Testis (tissue), 3 donors: ENCODE results near the gene GPR27. TPM values are rescaled to one million over a fixed set of nuclear protein-coding genes. Genes with fewer than 3 reads are reported as not detected.

ENCODE experiments used
- DNase-seq: peaks from one replicate; pipeline ENCODE4 v3.0.0-alpha.2; 2019
- H3K27ac ChIP-seq, 2 donors: fragments of 200-600 bp; sonication (generic); one replicate each; pipeline ENCODE4 v1.5.1; 2019
- H3K27me3 ChIP-seq: fragments of 200-600 bp; sonication (generic); one replicate; pipeline ENCODE4 v1.5.1; 2019
- H3K36me3 ChIP-seq: fragments of 200-600 bp; sonication (generic); one replicate; pipeline ENCODE4 v1.5.1; 2017; ENCODE audit warnings: low read depth; ENCODE audit errors: missing control alignments
- H3K4me1 ChIP-seq: fragments of 200-600 bp; sonication (generic); one replicate; pipeline ENCODE4 v1.5.1; 2019
- H3K4me3 ChIP-seq, 2 donors: fragments of 200-600 bp; sonication (generic); one replicate each; pipeline ENCODE4 v1.5.1; 2017 to 2019
- H3K9me3 ChIP-seq: fragments of 200-600 bp; sonication (generic); one replicate; pipeline ENCODE4 v1.5.1; 2017
- CTCF ChIP-seq, 3 experiments: fragments of 450-650 bp in 2 of 3; fragments of 200-600 bp in 1 of 3; sonication (generic) in 1 of 3; IDR thresholded peaks; one replicate each; pipeline ENCODE4 v1.5.1; 2016 to 2019; ENCODE audit warnings: antibody characterized with exemption in 3 of 3, mild to moderate bottlenecking in 2 of 3, moderate library complexity in 1 of 3
- POLR2A ChIP-seq: fragments of 450-650 bp; IDR thresholded peaks from one replicate; pipeline ENCODE4 v1.6.1; 2017; ENCODE audit warnings: antibody characterized with exemption, mild to moderate bottlenecking, moderate library complexity
- WGBS, 2 donors: methylation state at CpG; one replicate each; pipeline ENCODE4 v1.1.5; 2018; 5-methylcytosine and 5-hydroxymethylcytosine counted together
- intact Hi-C: fragments of 100-400 bp; cut with DNase I; formaldehyde crosslinking; loops from one replicate; pipeline ENCODE4 v1.15.1; 2023; ENCODE audit warnings: low total_unique reads
- polyA plus RNA-seq: library from polyadenylated mRNA; stranded (reverse); fragments of 350-450 nt; fragmentation: Illumina TruSeq; extraction: RNeasy Lipid Tissue Mini Kit (QIAGEN cat#74804); gene quantifications from one replicate; pipeline ENCODE4 v1.2.3, GENCODE V29; 2014; ENCODE audit warnings: low read depth, low replicate concordance; ENCODE audit not compliant: insufficient read depth
- total RNA-seq, 2 donors: library from RNA; depleted of rRNA; stranded (reverse); fragments of >200 nt; gene quantifications; one replicate each; pipeline ENCODE4 v1.2.3, GENCODE V29; 2016

GPR27 gene
- total and polyA plus RNA-seq, 3 donors from 2014 or later = 11.3 to 30.4 (median 28.1) TPM

GRCh38 chr3:71800023-71800422, 46.4 kb downstream of the GPR27 start:
- Histone ChIP-seq H3K4me3 (no peak overlapping the region), H3K9me3 (no peaks in the 10 kb centered on the region), H3K27ac (no peak overlapping the region), H3K36me3 (no peaks in the 10 kb centered on the region), H3K27me3 (no peaks in the 10 kb centered on the region), H3K4me1 (no peaks in the 10 kb centered on the region)
- intact Hi-C loops = no loop called here
- no peak for DNase-seq
- no peak for TF ChIP-seq CTCF (IDR thresholded peaks at IDR 0.05)
- 57 to 63% methylated on average over 3 of the region's 3 CpGs for WGBS, 2 donors

- WGBS, 2 donors = 93 to 98% methylated on average over 2 of the region's 2 CpGs
- H3K27me3 ChIP-seq = no peaks in the 10 kb centered on the region
- TF ChIP-seq CTCF (IDR thresholded peaks at IDR 0.05) (no peak), POLR2A (no peak)
These were observed 48.3 kb downstream of the GPR27 start for GRCh38 chr3:71801986-71802385.

DNA sequence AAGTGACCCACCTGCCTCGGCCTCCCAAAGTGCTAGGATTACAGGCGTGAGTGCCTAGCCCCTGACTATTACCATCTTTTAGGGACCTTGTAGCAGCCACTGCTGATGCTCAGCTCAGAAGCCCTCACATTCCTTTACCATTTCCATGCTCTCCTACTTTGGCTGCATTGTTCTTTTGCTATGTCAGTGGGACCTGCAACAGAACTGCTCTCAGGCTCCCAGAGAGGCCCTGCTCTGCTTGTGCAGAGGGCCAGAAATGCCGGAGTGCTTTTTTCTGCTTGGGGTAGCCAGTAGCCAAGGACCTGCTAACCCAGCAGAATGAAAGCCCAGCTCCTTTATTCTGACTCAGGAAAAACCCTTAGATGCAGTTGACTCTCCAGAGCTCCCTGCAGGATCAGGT, 49.6 kb downstream of the GPR27 start:
- H3K9me3 ChIP-seq = no peaks in the 10 kb centered on the region
- no peak overlapping the region for H3K27ac ChIP-seq
- intact Hi-C loops = no loop called here
- 92 to 96% methylated on average over 3 of the region's 3 CpGs for WGBS, 2 donors
- TF ChIP-seq CTCF (IDR thresholded peaks at IDR 0.05) = no peak
- no peak for TF ChIP-seq POLR2A
- H3K36me3 ChIP-seq = no peaks in the 10 kb centered on the region
- H3K4me1 ChIP-seq = no peaks in the 10 kb centered on the region
- no peak for DNase-seq
- no peaks in the 10 kb centered on the region for H3K27me3 ChIP-seq
- no peak overlapping the region for H3K4me3 ChIP-seq

More at GRCh38 chr3:71801986-71802385, 48.3 kb downstream of the GPR27 start:
- Histone ChIP-seq H3K27ac (no peak overlapping the region), H3K9me3 (no peaks in the 10 kb centered on the region), H3K4me1 (no peaks in the 10 kb centered on the region), H3K36me3 (no peaks in the 10 kb centered on the region), H3K4me3 (no peak overlapping the region)
- no peak for DNase-seq
- intact Hi-C loops = no loop called here

DNA sequence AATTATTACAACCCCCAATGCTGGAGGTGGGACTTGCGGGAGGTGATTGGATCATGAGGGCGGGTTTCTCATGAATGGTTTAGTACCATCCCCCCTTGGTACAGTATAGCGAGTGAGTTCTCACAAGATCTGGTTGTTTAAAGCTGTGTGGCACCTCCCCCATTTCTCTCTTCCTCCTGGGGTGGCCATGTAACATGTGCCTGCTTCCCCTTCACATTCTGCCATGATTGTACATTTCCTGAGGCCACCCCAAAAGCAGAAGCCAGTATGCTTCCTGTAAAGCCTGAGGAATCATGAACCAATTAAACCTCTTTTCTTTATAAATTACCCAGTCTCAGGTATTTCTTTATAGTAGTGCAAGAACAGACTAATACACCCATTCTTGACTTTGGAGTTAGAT, 51.5 kb downstream of the GPR27 start:
- no peak overlapping the region for H3K27ac ChIP-seq
- no peak for TF ChIP-seq POLR2A
- TF ChIP-seq CTCF (IDR thresholded peaks at IDR 0.05) = no peak
- H3K27me3 ChIP-seq = no peaks in the 10 kb centered on the region
- intact Hi-C loops = no loop called here
- 92 to 93% methylated on average over 3 of the region's 3 CpGs for WGBS, 2 donors
- no peaks in the 10 kb centered on the region for H3K36me3 ChIP-seq
- no peaks in the 10 kb centered on the region for H3K9me3 ChIP-seq
- H3K4me1 ChIP-seq = no peaks in the 10 kb centered on the region
- DNase-seq = no peak
- no peak overlapping the region for H3K4me3 ChIP-seq

GRCh38 chr3:71805691-71806090, 52.0 kb downstream of the GPR27 start:
- 92% methylated on average over 2 of the region's 2 CpGs for WGBS, 2 donors

More at GRCh38 chr3:71805691-71806090, 52.0 kb downstream of the GPR27 start:
- no peaks in the 10 kb centered on the region for H3K36me3 ChIP-seq
- no peak overlapping the region for H3K27ac ChIP-seq
- no peaks in the 10 kb centered on the region for H3K9me3 ChIP-seq
- TF ChIP-seq POLR2A (no peak), CTCF (IDR thresholded peaks at IDR 0.05) (no peak)
- no peaks in the 10 kb centered on the region for H3K27me3 ChIP-seq
- intact Hi-C loops = no loop called here
- no peak overlapping the region for H3K4me3 ChIP-seq
- no peak for DNase-seq
- H3K4me1 ChIP-seq = no peaks in the 10 kb centered on the region
